ENCODE data around the gene CALHM2. TPM values are rescaled to one million over a fixed set of nuclear protein-coding genes. Genes with fewer than 3 reads are reported as not detected.

The CALHM2 gene
- polyA plus RNA-seq, 1 of the 3 experiments (the other 2 are of a cell fraction): 0.10 TPM

DNA sequence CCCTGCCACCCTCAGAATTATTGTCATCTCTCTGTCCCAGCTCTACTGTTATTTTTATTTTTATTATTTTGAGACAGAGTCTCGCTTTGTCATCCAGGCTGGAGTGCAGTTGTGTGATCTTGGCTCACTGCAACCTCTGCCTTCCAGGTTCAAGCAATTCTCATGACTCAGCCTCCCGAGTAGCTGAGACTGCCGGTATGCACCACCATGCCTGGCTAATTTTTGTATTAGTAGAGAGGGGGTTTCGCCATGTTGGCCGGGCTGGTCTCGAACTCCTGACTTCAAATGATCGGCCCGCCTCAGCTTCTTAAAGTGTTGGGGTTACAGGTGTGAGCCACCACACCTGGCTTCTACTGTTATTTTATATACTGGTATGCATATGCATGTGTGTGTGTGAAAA is 11.0 kb downstream of the CALHM2 start (continued):
- TF ChIP-seq, protein P1, sequence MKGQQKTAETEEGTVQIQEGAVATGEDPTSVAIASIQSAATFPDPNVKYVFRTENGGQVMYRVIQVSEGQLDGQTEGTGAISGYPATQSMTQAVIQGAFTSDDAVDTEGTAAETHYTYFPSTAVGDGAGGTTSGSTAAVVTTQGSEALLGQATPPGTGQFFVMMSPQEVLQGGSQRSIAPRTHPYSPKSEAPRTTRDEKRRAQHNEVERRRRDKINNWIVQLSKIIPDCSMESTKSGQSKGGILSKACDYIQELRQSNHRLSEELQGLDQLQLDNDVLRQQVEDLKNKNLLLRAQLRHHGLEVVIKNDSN (IDR thresholded peaks at IDR 0.05; ENCODE audit: borderline replicate concordance, low read depth): no peak
- TF ChIP-seq EZH2phosphoT487 (IDR thresholded peaks at IDR 0.05; ENCODE audit: borderline replicate concordance, low read depth) (no peak), GABPA (IDR thresholded peaks at IDR 0.05; ENCODE audit: low read depth) (no peak), CHD2 (IDR thresholded peaks at IDR 0.05; ENCODE audit: low read length, partially characterized antibody) (no peak), GATA2 (CRISPR knock-in tag; IDR thresholded peaks at IDR 0.05) (no peak), TCF12 (IDR thresholded peaks at IDR 0.05) (no peak), SMC3 (IDR thresholded peaks at IDR 0.05; ENCODE audit: low read depth, low read length) (no peak), FOXM1 (IDR thresholded peaks at IDR 0.05; ENCODE audit: low read depth) (no peak)

DNA sequence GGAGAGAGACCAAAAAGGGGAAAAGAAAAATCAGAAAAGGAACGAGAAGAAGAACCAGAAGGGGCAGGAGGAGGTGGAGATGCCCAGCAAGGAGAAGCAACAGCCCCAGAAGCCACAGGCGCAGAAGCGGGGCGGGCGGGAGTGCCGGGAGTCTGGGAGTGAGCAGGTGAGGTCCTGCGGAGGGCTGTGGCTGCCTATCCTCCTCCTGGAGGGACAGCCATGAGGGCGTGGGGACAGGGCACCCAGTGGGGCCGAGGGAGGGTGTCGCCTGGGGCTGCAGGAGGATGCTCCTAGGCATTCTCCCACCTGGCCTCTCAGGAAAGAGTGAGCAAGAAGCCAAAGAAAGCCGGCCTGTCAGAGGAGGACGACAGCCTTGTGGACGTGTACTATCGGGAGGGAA is 11.8 kb downstream of the CALHM2 start:
- Histone ChIP-seq H3F3A (replicated peaks; ENCODE audit: insufficient read depth) (no peaks in the 10 kb centered on the region), H3K79me2 (ENCODE audit: insufficient read depth) (no peaks in the 10 kb centered on the region), H3K9me2 (no peaks in the 10 kb centered on the region), H3K4me1 (ENCODE audit: control insufficient read depth in 1 of 2, insufficient read depth in 2 of 2, low read depth in 1 of 2, low read length in 1 of 2) (no peaks in the 10 kb centered on the region), H3K4me2 (no peak overlapping the region), H3K9ac (no peak overlapping the region), H3K27ac (ENCODE audit: low read depth in 2 of 2, low read length in 1 of 2) (no peak overlapping the region), H3K9me3 (no peaks in the 10 kb centered on the region), H4K20me1 (ENCODE audit: insufficient read depth) (no peaks in the 10 kb centered on the region), H3K4me3 (ENCODE audit: low read depth in 2 of 2, low read length in 1 of 2) (no peak overlapping the region), H3K36me3 (replicated peaks in 1 of 2; ENCODE audit: control insufficient read depth in 1 of 2, insufficient read depth in 2 of 2, low read length in 1 of 2) (peaks cover 50 to 86% of the 10 kb centered on the region in 2 experiments), H2AFZ (ENCODE audit: low read depth) (no peak overlapping the region), H3K27me3 (ENCODE audit: insufficient read depth) (no peaks in the 10 kb centered on the region)
- no peak for DNase-seq
- TF ChIP-seq FOSL2 (IDR thresholded peaks at IDR 0.05; ENCODE audit: borderline replicate concordance, low read depth): no peak
- TF ChIP-seq SMC3 (IDR thresholded peaks at IDR 0.05; ENCODE audit: low read depth, low read length): no peak
- no peak for TF ChIP-seq RAD21 (IDR thresholded peaks at IDR 0.05; ENCODE audit: low read length)
- TF ChIP-seq FOXM1 (IDR thresholded peaks at IDR 0.05; ENCODE audit: low read depth): no peak
- TF ChIP-seq, protein P2, sequence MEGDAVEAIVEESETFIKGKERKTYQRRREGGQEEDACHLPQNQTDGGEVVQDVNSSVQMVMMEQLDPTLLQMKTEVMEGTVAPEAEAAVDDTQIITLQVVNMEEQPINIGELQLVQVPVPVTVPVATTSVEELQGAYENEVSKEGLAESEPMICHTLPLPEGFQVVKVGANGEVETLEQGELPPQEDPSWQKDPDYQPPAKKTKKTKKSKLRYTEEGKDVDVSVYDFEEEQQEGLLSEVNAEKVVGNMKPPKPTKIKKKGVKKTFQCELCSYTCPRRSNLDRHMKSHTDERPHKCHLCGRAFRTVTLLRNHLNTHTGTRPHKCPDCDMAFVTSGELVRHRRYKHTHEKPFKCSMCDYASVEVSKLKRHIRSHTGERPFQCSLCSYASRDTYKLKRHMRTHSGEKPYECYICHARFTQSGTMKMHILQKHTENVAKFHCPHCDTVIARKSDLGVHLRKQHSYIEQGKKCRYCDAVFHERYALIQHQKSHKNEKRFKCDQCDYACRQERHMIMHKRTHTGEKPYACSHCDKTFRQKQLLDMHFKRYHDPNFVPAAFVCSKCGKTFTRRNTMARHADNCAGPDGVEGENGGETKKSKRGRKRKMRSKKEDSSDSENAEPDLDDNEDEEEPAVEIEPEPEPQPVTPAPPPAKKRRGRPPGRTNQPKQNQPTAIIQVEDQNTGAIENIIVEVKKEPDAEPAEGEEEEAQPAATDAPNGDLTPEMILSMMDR (IDR thresholded peaks at IDR 0.05): no peak
- TF ChIP-seq TEAD4 (IDR thresholded peaks at IDR 0.05; ENCODE audit: borderline replicate concordance, insufficient read depth): no peak
- no peak for TF ChIP-seq SIN3A (IDR thresholded peaks at IDR 0.05; ENCODE audit: borderline replicate concordance, low read depth, low read length)
- no peak for TF ChIP-seq RXRA (IDR thresholded peaks at IDR 0.05; ENCODE audit: borderline replicate concordance, low read depth)
- no peak for TF ChIP-seq MEF2A (IDR thresholded peaks at IDR 0.05; ENCODE audit: borderline replicate concordance, low read depth)
- TF ChIP-seq, protein P3, sequence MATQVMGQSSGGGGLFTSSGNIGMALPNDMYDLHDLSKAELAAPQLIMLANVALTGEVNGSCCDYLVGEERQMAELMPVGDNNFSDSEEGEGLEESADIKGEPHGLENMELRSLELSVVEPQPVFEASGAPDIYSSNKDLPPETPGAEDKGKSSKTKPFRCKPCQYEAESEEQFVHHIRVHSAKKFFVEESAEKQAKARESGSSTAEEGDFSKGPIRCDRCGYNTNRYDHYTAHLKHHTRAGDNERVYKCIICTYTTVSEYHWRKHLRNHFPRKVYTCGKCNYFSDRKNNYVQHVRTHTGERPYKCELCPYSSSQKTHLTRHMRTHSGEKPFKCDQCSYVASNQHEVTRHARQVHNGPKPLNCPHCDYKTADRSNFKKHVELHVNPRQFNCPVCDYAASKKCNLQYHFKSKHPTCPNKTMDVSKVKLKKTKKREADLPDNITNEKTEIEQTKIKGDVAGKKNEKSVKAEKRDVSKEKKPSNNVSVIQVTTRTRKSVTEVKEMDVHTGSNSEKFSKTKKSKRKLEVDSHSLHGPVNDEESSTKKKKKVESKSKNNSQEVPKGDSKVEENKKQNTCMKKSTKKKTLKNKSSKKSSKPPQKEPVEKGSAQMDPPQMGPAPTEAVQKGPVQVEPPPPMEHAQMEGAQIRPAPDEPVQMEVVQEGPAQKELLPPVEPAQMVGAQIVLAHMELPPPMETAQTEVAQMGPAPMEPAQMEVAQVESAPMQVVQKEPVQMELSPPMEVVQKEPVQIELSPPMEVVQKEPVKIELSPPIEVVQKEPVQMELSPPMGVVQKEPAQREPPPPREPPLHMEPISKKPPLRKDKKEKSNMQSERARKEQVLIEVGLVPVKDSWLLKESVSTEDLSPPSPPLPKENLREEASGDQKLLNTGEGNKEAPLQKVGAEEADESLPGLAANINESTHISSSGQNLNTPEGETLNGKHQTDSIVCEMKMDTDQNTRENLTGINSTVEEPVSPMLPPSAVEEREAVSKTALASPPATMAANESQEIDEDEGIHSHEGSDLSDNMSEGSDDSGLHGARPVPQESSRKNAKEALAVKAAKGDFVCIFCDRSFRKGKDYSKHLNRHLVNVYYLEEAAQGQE (IDR thresholded peaks at IDR 0.05; ENCODE audit: low read depth, low read length): no peak
- TF ChIP-seq, protein P4, sequence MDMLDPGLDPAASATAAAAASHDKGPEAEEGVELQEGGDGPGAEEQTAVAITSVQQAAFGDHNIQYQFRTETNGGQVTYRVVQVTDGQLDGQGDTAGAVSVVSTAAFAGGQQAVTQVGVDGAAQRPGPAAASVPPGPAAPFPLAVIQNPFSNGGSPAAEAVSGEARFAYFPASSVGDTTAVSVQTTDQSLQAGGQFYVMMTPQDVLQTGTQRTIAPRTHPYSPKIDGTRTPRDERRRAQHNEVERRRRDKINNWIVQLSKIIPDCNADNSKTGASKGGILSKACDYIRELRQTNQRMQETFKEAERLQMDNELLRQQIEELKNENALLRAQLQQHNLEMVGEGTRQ (IDR thresholded peaks at IDR 0.05; ENCODE audit: borderline replicate concordance, low read depth, low read length): no peak
- ChIA-PET CTCF (no interaction called here), POLR2A (no interaction called here)
- WGBS (ENCODE audit: low lambda C conversion rate): 96% methylated on average over 14 of the region's 14 CpGs
